Progenitor cell of endocrine pancreas (in vitro differentiated cells): ENCODE results near the gene ATXN7. TPM values are rescaled to one million over a fixed set of nuclear protein-coding genes. Genes with fewer than 3 reads are reported as not detected.

ENCODE experiments used
- DNase-seq: peaks from one replicate; pipeline ENCODE4 v3.0.0; 2021; ENCODE audit warnings: low spot score; ENCODE audit not compliant: unreplicated experiment
- H3K27ac Mint-ChIP-seq: 2 replicates; pipeline ENCODE4 v1.8.0; 2021; ENCODE audit warnings: mild to moderate bottlenecking, moderate library complexity, mixed read lengths
- H3K27me3 Mint-ChIP-seq: 2 replicates; pipeline ENCODE4 v1.8.0; 2021; ENCODE audit warnings: mixed read lengths
- H3K36me3 Mint-ChIP-seq: 2 replicates; pipeline ENCODE4 v1.8.0; 2022; ENCODE audit warnings: mixed read lengths; ENCODE audit not compliant: insufficient read depth
- H3K4me1 Mint-ChIP-seq: 2 replicates; pipeline ENCODE4 v1.8.0; 2021; ENCODE audit warnings: low read depth, mixed read lengths
- H3K4me3 Mint-ChIP-seq: 2 replicates; pipeline ENCODE4 v1.8.0; 2021; ENCODE audit warnings: low read depth, mild to moderate bottlenecking, moderate library complexity, mixed read lengths
- H3K9me3 Mint-ChIP-seq: 2 replicates; pipeline ENCODE4 v1.8.0; 2021; ENCODE audit warnings: low read depth, mixed read lengths
- total RNA-seq: library from RNA; stranded (reverse); gene quantifications from 2 replicates; pipeline ENCODE4 v1.2.1, GENCODE V29; 2021
- TF ChIP-seq, protein P1 (sequence below): fragments of 200-600 bp; sonication (generic); IDR thresholded peaks from one replicate; pipeline ENCODE4 v1.5.0; 2021; ENCODE audit warnings: antibody characterized with exemption, mild to moderate bottlenecking; ENCODE audit not compliant: unreplicated experiment

Gene ATXN7
- total RNA-seq, 1 donor from 2014 or later, result 36.7 TPM

DNA sequence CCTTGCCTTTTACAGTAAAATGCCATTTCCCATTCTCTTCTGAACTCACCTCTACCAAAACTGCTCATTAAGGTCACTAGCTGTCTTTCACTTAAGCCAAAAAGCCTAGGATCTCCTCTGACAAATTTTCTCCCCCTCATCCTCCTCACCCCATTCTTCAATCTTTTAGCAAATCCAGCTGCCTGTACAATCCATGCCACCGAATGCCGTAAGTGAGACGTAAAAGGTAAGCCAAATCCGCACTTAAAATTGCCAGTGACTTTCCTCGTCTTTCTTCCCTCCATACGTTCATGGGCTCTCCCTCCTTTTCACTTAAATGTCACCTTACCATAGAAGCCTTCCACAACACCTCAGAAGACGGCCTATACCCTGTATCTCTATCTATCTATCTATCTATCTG is 145.9 kb downstream of the ATXN7 start:
- peaks cover 2% of the 10 kb centered on the region for H3K4me1 Mint-ChIP-seq
- no peak overlapping the region for H3K27ac Mint-ChIP-seq
- no peaks in the 10 kb centered on the region for H3K27me3 Mint-ChIP-seq
- TF ChIP-seq, protein P1, sequence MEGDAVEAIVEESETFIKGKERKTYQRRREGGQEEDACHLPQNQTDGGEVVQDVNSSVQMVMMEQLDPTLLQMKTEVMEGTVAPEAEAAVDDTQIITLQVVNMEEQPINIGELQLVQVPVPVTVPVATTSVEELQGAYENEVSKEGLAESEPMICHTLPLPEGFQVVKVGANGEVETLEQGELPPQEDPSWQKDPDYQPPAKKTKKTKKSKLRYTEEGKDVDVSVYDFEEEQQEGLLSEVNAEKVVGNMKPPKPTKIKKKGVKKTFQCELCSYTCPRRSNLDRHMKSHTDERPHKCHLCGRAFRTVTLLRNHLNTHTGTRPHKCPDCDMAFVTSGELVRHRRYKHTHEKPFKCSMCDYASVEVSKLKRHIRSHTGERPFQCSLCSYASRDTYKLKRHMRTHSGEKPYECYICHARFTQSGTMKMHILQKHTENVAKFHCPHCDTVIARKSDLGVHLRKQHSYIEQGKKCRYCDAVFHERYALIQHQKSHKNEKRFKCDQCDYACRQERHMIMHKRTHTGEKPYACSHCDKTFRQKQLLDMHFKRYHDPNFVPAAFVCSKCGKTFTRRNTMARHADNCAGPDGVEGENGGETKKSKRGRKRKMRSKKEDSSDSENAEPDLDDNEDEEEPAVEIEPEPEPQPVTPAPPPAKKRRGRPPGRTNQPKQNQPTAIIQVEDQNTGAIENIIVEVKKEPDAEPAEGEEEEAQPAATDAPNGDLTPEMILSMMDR, result no peak
- H3K4me3 Mint-ChIP-seq, result no peak overlapping the region
- peaks cover 31% of the 10 kb centered on the region for H3K36me3 Mint-ChIP-seq
- no peaks in the 10 kb centered on the region for H3K9me3 Mint-ChIP-seq
- DNase-seq, result no peak

GRCh38 chr3:64010199-64010598 is 146.5 kb downstream of the ATXN7 start:
- H3K27me3 Mint-ChIP-seq, result no peaks in the 10 kb centered on the region
- no peak for DNase-seq
- H3K4me1 Mint-ChIP-seq, result peaks cover 2% of the 10 kb centered on the region
- H3K36me3 Mint-ChIP-seq, result peaks cover 33% of the 10 kb centered on the region
- H3K27ac Mint-ChIP-seq, result no peak overlapping the region
- no peaks in the 10 kb centered on the region for H3K9me3 Mint-ChIP-seq
- TF ChIP-seq, protein P1, result no peak
- H3K4me3 Mint-ChIP-seq, result no peak overlapping the region

- Mint-ChIP-seq H3K4me1 (peaks cover 2% of the 10 kb centered on the region), H3K9me3 (no peaks in the 10 kb centered on the region), H3K36me3 (peaks cover 35% of the 10 kb centered on the region), H3K4me3 (no peak overlapping the region), H3K27me3 (no peaks in the 10 kb centered on the region), H3K27ac (no peak overlapping the region)
- TF ChIP-seq, protein P1, result no peak
- no peak for DNase-seq
Observed at GRCh38 chr3:64011685-64012084, 148.0 kb downstream of the ATXN7 start.

DNA sequence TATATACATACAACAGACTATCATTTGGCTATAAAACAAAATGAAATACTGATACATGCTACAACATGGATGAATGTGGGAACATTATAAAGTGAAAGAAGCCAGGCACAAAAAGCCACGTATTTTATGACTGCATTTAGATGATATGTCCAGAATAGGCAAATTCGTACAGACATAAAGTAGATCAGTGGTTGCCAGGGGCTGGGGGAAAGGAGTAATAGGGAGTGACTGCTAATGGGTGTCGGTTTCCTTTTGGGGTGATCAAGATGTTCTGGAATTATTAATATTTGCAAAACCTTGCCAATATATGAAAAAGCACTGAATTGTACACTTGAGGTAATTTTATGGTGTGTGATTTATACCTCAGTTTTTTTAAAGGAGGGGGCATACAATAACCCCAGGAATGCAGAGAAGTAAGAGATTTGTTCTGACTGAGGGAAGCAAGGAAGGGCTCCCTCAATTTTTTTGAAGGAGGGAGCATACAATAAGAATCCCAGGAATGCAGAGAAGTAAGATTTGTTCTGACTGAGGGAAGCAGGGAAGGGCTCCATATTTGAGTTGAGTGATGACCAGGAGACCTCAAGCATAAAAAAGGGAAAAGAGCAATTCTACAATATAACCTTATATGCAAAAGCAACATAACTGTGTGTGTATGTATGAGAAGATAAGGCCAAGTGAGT is 153.4 kb downstream of the ATXN7 start:
- TF ChIP-seq, protein P1, result no peak
- Mint-ChIP-seq H3K4me3 (no peak overlapping the region), H3K27ac (peak overlapping the region; percentile 0), H3K27me3 (no peaks in the 10 kb centered on the region), H3K9me3 (no peaks in the 10 kb centered on the region), H3K36me3 (peaks cover 29% of the 10 kb centered on the region), H3K4me1 (peaks cover 5% of the 10 kb centered on the region)
- no peak for DNase-seq

DNA sequence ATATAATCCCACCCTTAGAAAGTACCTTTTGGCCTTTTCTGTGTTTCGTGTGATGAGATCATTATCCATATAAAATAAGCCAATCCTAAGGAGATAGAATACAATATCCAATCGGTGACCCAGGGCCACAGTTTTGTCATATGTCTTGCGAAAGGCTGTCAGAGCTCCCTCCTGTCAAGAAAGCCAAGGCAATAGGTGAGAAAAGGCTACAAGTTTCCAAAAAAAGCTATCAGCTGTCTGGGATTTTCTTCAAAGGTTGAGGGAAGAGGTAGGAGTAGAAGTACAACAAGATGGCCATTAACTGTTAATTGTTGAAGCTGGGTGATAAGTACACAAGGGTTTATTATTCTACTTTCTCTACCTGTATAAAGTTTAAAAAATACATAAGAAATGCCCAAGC is 155.6 kb downstream of the ATXN7 start:
- TF ChIP-seq, protein P1, result no peak
- Mint-ChIP-seq H3K4me3 (no peak overlapping the region), H3K4me1 (peaks cover 13% of the 10 kb centered on the region), H3K9me3 (no peaks in the 10 kb centered on the region), H3K27me3 (no peaks in the 10 kb centered on the region), H3K27ac (no peak overlapping the region), H3K36me3 (peaks cover 16% of the 10 kb centered on the region)
- no peak for DNase-seq
